ENCODE results near the gene JARID2. TPM values are rescaled to one million over a fixed set of nuclear protein-coding genes. Genes with fewer than 3 reads are reported as not detected.

JARID2 gene
- total and polyA plus RNA-seq, 9 of the 15 experiments (the other 6 are each of a cell fraction or from before 2014, with no cell fraction given), result 5.0 to 29.0 (median 15.6) TPM

GRCh38 chr6:15556711-15557110 is 310.8 kb downstream of the JARID2 start (continued):
- no peak for TF ChIP-seq MAX (CRISPR knock-in tag; IDR thresholded peaks at IDR 0.05)
- TF ChIP-seq RHOXF2B (CRISPR knock-in tag; conservative IDR thresholded peaks at IDR 0.05), result no peak
- TF ChIP-seq MTF1 (CRISPR knock-in tag; IDR thresholded peaks at IDR 0.05; ENCODE audit: borderline replicate concordance), result no peak

- no peaks in the 10 kb centered on the region for H3K9me3 ChIP-seq (replicated peaks; ENCODE audit: control insufficient read depth, insufficient read depth, low read depth, low read length)
- peak overlapping the region; percentile 71; the same call in 1 of the 2 replicates for H3K4me2 ChIP-seq (ENCODE audit: insufficient read depth, low read length)
- no peaks in the 10 kb centered on the region for H3K27me3 ChIP-seq (ENCODE audit: control insufficient read depth in 2 of 2, insufficient read depth in 2 of 2, low read length in 2 of 2)
- peaks cover 14 to 39% of the 10 kb centered on the region in 2 experiments for H3K4me1 ChIP-seq (replicated peaks in 1 of 2; ENCODE audit: control insufficient read depth in 2 of 2, insufficient read depth in 2 of 2, low read length in 2 of 2)
- CTCF ChIA-PET (ENCODE audit: low intra/inter-chr PET ratio), result no interaction called here
- FAIRE-seq (no peak), DNase-seq (ENCODE audit: extremely low read depth in 1 of 4, low spot score in 3 of 4) (no peak), ATAC-seq (no peak)
- no peak for TF ChIP-seq NR4A1 (CRISPR knock-in tag; IDR thresholded peaks at IDR 0.05)
- TF ChIP-seq NR4A1 (tag; IDR thresholded peaks at IDR 0.05), result 0 out of 2 replicates have a peak, but pooled peaks have one; percentile 13
- no peak for TF ChIP-seq REST (IDR thresholded peaks at IDR 0.05; ENCODE audit: borderline replicate concordance)
- TF ChIP-seq REST (CRISPR knock-in tag; IDR thresholded peaks at IDR 0.05; ENCODE audit: low read depth), result no peak
- no peak for TF ChIP-seq RCOR1 (IDR thresholded peaks at IDR 0.05; ENCODE audit: borderline replicate concordance in 1 of 2, low read depth in 2 of 2, low read length in 2 of 2)
- TF ChIP-seq GTF2A2 (tag; IDR thresholded peaks at IDR 0.05), result no peak
- TF ChIP-seq POLR2H (tag; IDR thresholded peaks at IDR 0.05; ENCODE audit: low read depth), result peak; percentile 58; the same call in 1 of the 2 replicates
- peak; percentile 69; the same call in 1 of the 2 replicates for TF ChIP-seq ZKSCAN8 (CRISPR knock-in tag; IDR thresholded peaks at IDR 0.05)
- peak; percentile 16; the same call in 1 of the 2 replicates for TF ChIP-seq ZNF175 (CRISPR knock-in tag; IDR thresholded peaks at IDR 0.05; ENCODE audit: low read depth)
- TF ChIP-seq ZNF668 (CRISPR knock-in tag; IDR thresholded peaks at IDR 0.05), result 0 out of 2 replicates have a peak, but pooled peaks have one; percentile 19
- POLR2A ChIA-PET, result interaction anchor here (1.0 to 2.0 kb wide), 2 partner anchors 10 to 29 kb away, joined by 4 to 7 read pairs; no protein-coding TSS in a partner anchor
- H4K20me1 ChIP-seq (replicated peaks; ENCODE audit: control insufficient read depth, insufficient read depth, low read length), result no peaks in the 10 kb centered on the region
- H3K9ac ChIP-seq (ENCODE audit: insufficient read depth in 1 of 2, low read depth in 2 of 2, low read length in 2 of 2), result peak overlapping the region in 1 of 2 experiments; percentile 50; a peak in 1 of 4 replicates
- peaks cover 8% of the 10 kb centered on the region; the same call in 1 of the 3 replicates for H3K36me3 ChIP-seq (ENCODE audit: control insufficient read depth, insufficient read depth, low read length)
- in situ Hi-C loops (cut with MboI), result no loop called here
- no peak overlapping the region for H2AFZ ChIP-seq (ENCODE audit: low read depth, low read length)
- peak overlapping the region; percentile 70; the same call in 1 of the 3 replicates for H3K27ac ChIP-seq (ENCODE audit: extremely low read depth, low read depth, low read length)
- no peaks in the 10 kb centered on the region for H3K9me1 ChIP-seq (ENCODE audit: control insufficient read depth, insufficient read depth, low read length)
- BruUV-seq (replicated peaks), result no TSS peak
- intact Hi-C loops (cut with micrococcal nuclease), result no loop called here
- H3K79me2 ChIP-seq (ENCODE audit: control insufficient read depth, insufficient read depth, low read length), result peaks cover 28% of the 10 kb centered on the region
- peak overlapping the region; percentile 27 for H3K4me3 ChIP-seq
Observed at GRCh38 chr6:15557174-15557573, 311.3 kb downstream of the JARID2 start.

Measured in K562 (cell line).